Measurements from ENCODE around the gene PSENEN. TPM values are rescaled to one million over a fixed set of nuclear protein-coding genes. Genes with fewer than 3 reads are reported as not detected.

PSENEN gene
- total RNA-seq, 1 experiment from 2014 or later: 70.2 TPM

- ChIA-PET POLR2A (interaction anchor here (1.7 kb wide), 1 partner anchor 9 kb away, joined by 7 read pairs; no protein-coding TSS in a partner anchor), CTCF (no interaction called here)
- Mint-ChIP-seq H3K9me3 (ENCODE audit: unreplicated experiment) (no peaks in the 10 kb centered on the region), H3K27ac (ENCODE audit: unreplicated experiment) (no peak overlapping the region), H3K4me1 (ENCODE audit: low read depth, unreplicated experiment) (no peaks in the 10 kb centered on the region), H3K36me3 (ENCODE audit: insufficient read depth, unreplicated experiment) (peaks cover 82% of the 10 kb centered on the region), H3K4me3 (ENCODE audit: unreplicated experiment) (peak overlapping the region; percentile 12), H3K27me3 (ENCODE audit: insufficient read depth, unreplicated experiment) (no peaks in the 10 kb centered on the region)
- no peaks in the 10 kb centered on the region for H3K27me3 ChIP-seq (replicated peaks; ENCODE audit: control insufficient read depth, insufficient read depth, low read length)
- peaks cover 10% of the 10 kb centered on the region for H3K36me3 ChIP-seq (ENCODE audit: control insufficient read depth, insufficient read depth, low read length)
- H3K4me3 ChIP-seq (ENCODE audit: low read depth, low read length): no peak overlapping the region
- no TSS peak for BruUV-seq (replicated peaks)
- no peak for DNase-seq
- intact Hi-C loops (cut with micrococcal nuclease; ENCODE audit: unreplicated experiment): no loop called here
- no peak for TF ChIP-seq CTCF (IDR thresholded peaks at IDR 0.05; ENCODE audit: insufficient read depth in 1 of 2, low read depth in 1 of 2, low read length in 1 of 2, severe bottlenecking in 1 of 2, unreplicated experiment in 1 of 2)
- H3K4me1 ChIP-seq: no peaks in the 10 kb centered on the region
- no peaks in the 10 kb centered on the region for H3K9me3 ChIP-seq
These were observed 14.1 kb upstream of the PSENEN start for GRCh38 chr19:35731353-35731752.

- peaks cover 82% of the 10 kb centered on the region for H3K36me3 Mint-ChIP-seq (ENCODE audit: insufficient read depth, unreplicated experiment)
- intact Hi-C loops (cut with micrococcal nuclease; ENCODE audit: unreplicated experiment): no loop called here
- ChIA-PET CTCF (no interaction called here), POLR2A (no interaction called here)
- no peaks in the 10 kb centered on the region for H3K4me1 Mint-ChIP-seq (ENCODE audit: low read depth, unreplicated experiment)
- no peak overlapping the region for H3K4me3 ChIP-seq (ENCODE audit: low read depth, low read length)
- H3K4me3 Mint-ChIP-seq (ENCODE audit: unreplicated experiment): peak overlapping the region; percentile 12
- DNase-seq: no peak
- H3K27me3 Mint-ChIP-seq (ENCODE audit: insufficient read depth, unreplicated experiment): no peaks in the 10 kb centered on the region
- H3K9me3 Mint-ChIP-seq (ENCODE audit: unreplicated experiment): no peaks in the 10 kb centered on the region
- TSS peak; percentile 24 for BruUV-seq (replicated peaks)
- no peaks in the 10 kb centered on the region for H3K27me3 ChIP-seq (replicated peaks; ENCODE audit: control insufficient read depth, insufficient read depth, low read length)
- no peak overlapping the region for H3K27ac Mint-ChIP-seq (ENCODE audit: unreplicated experiment)
- TF ChIP-seq CTCF (IDR thresholded peaks at IDR 0.05; ENCODE audit: insufficient read depth in 1 of 2, low read depth in 1 of 2, low read length in 1 of 2, severe bottlenecking in 1 of 2, unreplicated experiment in 1 of 2): no peak
- no peaks in the 10 kb centered on the region for H3K4me1 ChIP-seq
- no peaks in the 10 kb centered on the region for H3K9me3 ChIP-seq
- peaks cover 10% of the 10 kb centered on the region for H3K36me3 ChIP-seq (ENCODE audit: control insufficient read depth, insufficient read depth, low read length)
These were observed 13.6 kb upstream of the PSENEN start for GRCh38 chr19:35731779-35732405.

GRCh38 chr19:35732540-35733179 lies 12.8 kb upstream of the PSENEN start:
- Histone ChIP-seq H3K9me3 (no peaks in the 10 kb centered on the region), H3K27me3 (replicated peaks; ENCODE audit: control insufficient read depth, insufficient read depth, low read length) (no peaks in the 10 kb centered on the region), H3K4me3 (ENCODE audit: low read depth, low read length) (no peak overlapping the region), H3K4me1 (no peaks in the 10 kb centered on the region), H3K36me3 (ENCODE audit: control insufficient read depth, insufficient read depth, low read length) (peaks cover 12% of the 10 kb centered on the region)
- no TSS peak for BruUV-seq (replicated peaks)
- ChIA-PET POLR2A (no interaction called here), CTCF (no interaction called here)
- H3K27me3 Mint-ChIP-seq (ENCODE audit: insufficient read depth, unreplicated experiment): no peaks in the 10 kb centered on the region
- no peak for TF ChIP-seq CTCF (IDR thresholded peaks at IDR 0.05; ENCODE audit: insufficient read depth in 1 of 2, low read depth in 1 of 2, low read length in 1 of 2, severe bottlenecking in 1 of 2, unreplicated experiment in 1 of 2)
- H3K27ac Mint-ChIP-seq (ENCODE audit: unreplicated experiment): no peak overlapping the region
- no peak for DNase-seq
- H3K36me3 Mint-ChIP-seq (ENCODE audit: insufficient read depth, unreplicated experiment): peaks cover 83% of the 10 kb centered on the region
- H3K4me1 Mint-ChIP-seq (ENCODE audit: low read depth, unreplicated experiment): no peaks in the 10 kb centered on the region
- H3K9me3 Mint-ChIP-seq (ENCODE audit: unreplicated experiment): no peaks in the 10 kb centered on the region
- intact Hi-C loops (cut with micrococcal nuclease; ENCODE audit: unreplicated experiment): no loop called here
- H3K4me3 Mint-ChIP-seq (ENCODE audit: unreplicated experiment): no peak overlapping the region
